HEK293 (cell line): ENCODE results near the gene ACSS1.

Experiments used
- CTCF ChIA-PET: fragments of 350-600 bp; formaldehyde crosslinking; extraction: SDS; loops from one replicate; lab custom pipeline; 2021; ENCODE audit warnings: antibody characterized with exemption; lab: Yijun Ruan, JAX
- POLR2A ChIA-PET: fragments of 300-600 bp; formaldehyde crosslinking; extraction: SDS; loops from one replicate; lab custom pipeline; 2020; ENCODE audit warnings: antibody characterized with exemption, inconsistent platforms; lab: Yijun Ruan, JAX
- H3K27ac ChIP-seq: fragments of 200-500 bp; sonication (Bioruptor generic); 2 replicates; pipeline ENCODE4 v1.5.1; 2014; ENCODE audit warnings: low read depth, low read length, control low read depth, inconsistent platforms; ENCODE audit errors: extremely low read depth
- H3K36me3 ChIP-seq, 2 experiments: fragments of 200-500 bp in 1 of 2; sonication (Bioruptor generic) in 1 of 2; 1 replicate in 1 of 2; 2 replicates in 1 of 2; pipeline ENCODE4 v1.5.1; 2014 to 2017; ENCODE audit warnings: inconsistent platforms in 2 of 2, low read length in 2 of 2; ENCODE audit not compliant: control insufficient read depth in 2 of 2, insufficient read depth in 1 of 2
- H3K4me1 ChIP-seq: fragments of 200-500 bp; sonication (Bioruptor generic); 2 replicates; pipeline ENCODE4 v1.5.1; 2014; ENCODE audit warnings: mild to moderate bottlenecking, low read length, inconsistent platforms; ENCODE audit not compliant: control insufficient read depth, insufficient read depth
- H3K4me3 ChIP-seq: 2 replicates; pipeline ENCODE4 v1.5.1; 2011; ENCODE audit warnings: low read depth, mild to moderate bottlenecking, control low read depth, low read length, moderate library complexity
- H3K9me3 ChIP-seq: fragments of 200-500 bp; sonication (Bioruptor generic); 2 replicates; pipeline ENCODE4 v1.5.1; 2014; ENCODE audit warnings: low read depth, low read length, inconsistent platforms; ENCODE audit not compliant: control insufficient read depth, insufficient read depth
- BCL11A ChIP-seq: fragments of 450-650 bp; formaldehyde crosslinking; IDR thresholded peaks from 2 replicates; pipeline ENCODE4 v1.5.1; 2016; ENCODE audit warnings: low read depth, missing biosample characterization, missing genetic modification characterization
- BCL6B ChIP-seq: fragments of 450-650 bp; formaldehyde crosslinking; IDR thresholded peaks from 2 replicates; pipeline ENCODE4 v1.5.1; 2017; ENCODE audit warnings: missing biosample characterization, missing genetic modification characterization
- GLIS1 ChIP-seq: fragments of 450-650 bp; formaldehyde crosslinking; IDR thresholded peaks from 2 replicates; pipeline ENCODE4 v1.5.1; 2016; ENCODE audit warnings: missing biosample characterization, missing genetic modification characterization
- GLIS2 ChIP-seq: fragments of 450-650 bp; formaldehyde crosslinking; IDR thresholded peaks from 2 replicates; pipeline ENCODE4 v1.5.1; 2016; ENCODE audit warnings: missing biosample characterization, missing genetic modification characterization
- HIC1 ChIP-seq: fragments of 450-650 bp; formaldehyde crosslinking; IDR thresholded peaks from 2 replicates; pipeline ENCODE4 v1.5.1; 2016; ENCODE audit warnings: missing biosample characterization, missing genetic modification characterization
- HOXA7 ChIP-seq: sonication (generic); formaldehyde crosslinking; IDR thresholded peaks from 2 replicates; pipeline ENCODE4 v1.8.1; 2022; ENCODE audit warnings: missing genetic modification reagents, borderline replicate concordance
- KLF17 ChIP-seq: fragments of 450-650 bp; formaldehyde crosslinking; IDR thresholded peaks from 2 replicates; pipeline ENCODE4 v1.5.1; 2016; ENCODE audit warnings: missing biosample characterization, missing genetic modification characterization
- MEIS1 ChIP-seq: sonication (generic); formaldehyde crosslinking; IDR thresholded peaks from 2 replicates; pipeline ENCODE4 v1.8.1; 2022; ENCODE audit warnings: missing genetic modification reagents, mild to moderate bottlenecking, borderline replicate concordance
- RBAK ChIP-seq: fragments of 450-650 bp; formaldehyde crosslinking; IDR thresholded peaks from 2 replicates; pipeline ENCODE4 v1.5.1; 2016; ENCODE audit warnings: missing biosample characterization, missing genetic modification characterization
- ZBTB20 ChIP-seq: fragments of 450-650 bp; formaldehyde crosslinking; IDR thresholded peaks from 2 replicates; pipeline ENCODE4 v1.5.1; 2016; ENCODE audit warnings: missing biosample characterization, missing genetic modification characterization
- ZBTB6 ChIP-seq: fragments of 450-650 bp; formaldehyde crosslinking; IDR thresholded peaks from 2 replicates; pipeline ENCODE4 v1.5.1; 2017; ENCODE audit warnings: missing biosample characterization, missing genetic modification characterization
- ZIC2 ChIP-seq: fragments of 450-650 bp; formaldehyde crosslinking; IDR thresholded peaks from 2 replicates; pipeline ENCODE4 v1.5.1; 2016; ENCODE audit warnings: missing biosample characterization, missing genetic modification characterization
- ZNF214 ChIP-seq: fragments of 450-650 bp; formaldehyde crosslinking; IDR thresholded peaks from 2 replicates; pipeline ENCODE4 v1.5.1; 2017; ENCODE audit warnings: missing biosample characterization, mild to moderate bottlenecking, missing genetic modification characterization, borderline replicate concordance
- ZNF221 ChIP-seq: fragments of 450-650 bp; formaldehyde crosslinking; IDR thresholded peaks from 2 replicates; pipeline ENCODE4 v1.5.1; 2017; ENCODE audit warnings: missing biosample characterization, missing genetic modification characterization, borderline replicate concordance
- ZNF324 ChIP-seq: fragments of 450-650 bp; formaldehyde crosslinking; IDR thresholded peaks from 2 replicates; pipeline ENCODE4 v1.5.1; 2016; ENCODE audit warnings: missing biosample characterization, missing genetic modification characterization
- ZNF521 ChIP-seq: fragments of 450-650 bp; formaldehyde crosslinking; IDR thresholded peaks from 2 replicates; pipeline ENCODE4 v1.5.1; 2017; ENCODE audit warnings: missing biosample characterization, mild to moderate bottlenecking, missing genetic modification characterization
- ZNF549 ChIP-seq: fragments of 450-650 bp; IDR thresholded peaks from 2 replicates; pipeline ENCODE4 v1.5.1; 2018; ENCODE audit warnings: missing biosample characterization, missing genetic modification characterization, mild to moderate bottlenecking, inconsistent platforms, moderate library complexity
- ZNF560 ChIP-seq: fragments of 450-650 bp; formaldehyde crosslinking; IDR thresholded peaks from 2 replicates; pipeline ENCODE4 v1.5.1; 2017; ENCODE audit warnings: missing biosample characterization, missing genetic modification characterization, borderline replicate concordance
- ZNF561 ChIP-seq: fragments of 450-650 bp; IDR thresholded peaks from 2 replicates; pipeline ENCODE4 v1.5.1; 2018; ENCODE audit warnings: missing biosample characterization, missing genetic modification characterization, borderline replicate concordance
- ZNF600 ChIP-seq: fragments of 450-650 bp; formaldehyde crosslinking; IDR thresholded peaks from 2 replicates; pipeline ENCODE4 v1.5.1; 2016; ENCODE audit warnings: missing biosample characterization, missing genetic modification characterization
- ZNF660 ChIP-seq: fragments of 450-650 bp; IDR thresholded peaks from 2 replicates; pipeline ENCODE4 v1.5.1; 2018; ENCODE audit warnings: missing biosample characterization, mild to moderate bottlenecking, missing genetic modification characterization
- ZNF664 ChIP-seq: fragments of 450-650 bp; formaldehyde crosslinking; IDR thresholded peaks from 2 replicates; pipeline ENCODE4 v1.5.1; 2016; ENCODE audit warnings: missing biosample characterization, missing genetic modification characterization
- ZNF670 ChIP-seq: fragments of 450-650 bp; formaldehyde crosslinking; IDR thresholded peaks from 2 replicates; pipeline ENCODE4 v1.5.1; 2016; ENCODE audit warnings: missing biosample characterization, missing genetic modification characterization, low read depth

Gene ACSS1

GRCh38 chr20:25057234-25058050 lies 497 bp downstream of the ACSS1 start (continued):
- TF ChIP-seq BCL11A (tag by site-specific recombination), result no peak
- peak; percentile 95 for TF ChIP-seq ZIC2 (tag by site-specific recombination)
- TF ChIP-seq MEIS1, result no peak
- TF ChIP-seq ZBTB20 (tag by site-specific recombination), result peak; percentile 99
- TF ChIP-seq ZNF560 (tag by site-specific recombination), result no peak
- no peak for TF ChIP-seq HIC1 (tag by site-specific recombination)
- TF ChIP-seq ZNF324 (tag by site-specific recombination), result no peak
- TF ChIP-seq ZNF600 (tag by site-specific recombination), result 0 out of 2 replicates have a peak, but pooled peaks have one; percentile 28
- TF ChIP-seq ZNF521, result no peak
- TF ChIP-seq GLIS1 (tag by site-specific recombination), result peak; percentile 24; the same call in 1 of the 2 replicates
- no peak for TF ChIP-seq ZNF660 (tag by site-specific recombination)
- no peak for TF ChIP-seq ZNF221 (tag by site-specific recombination)
- no peak for TF ChIP-seq BCL6B
- TF ChIP-seq GLIS2 (tag by site-specific recombination), result peak; percentile 85
- TF ChIP-seq KLF17 (tag by site-specific recombination), result peak; percentile 16; the same call in 1 of the 2 replicates
- 0 out of 2 replicates have a peak, but pooled peaks have one; percentile 31 for TF ChIP-seq ZNF561 (tag by site-specific recombination)

- H3K4me1 ChIP-seq, result peaks cover 6% of the 10 kb centered on the region
- TF ChIP-seq ZNF664 (tag by site-specific recombination) (no peak), ZNF549 (tag by site-specific recombination) (no peak), RBAK (tag by site-specific recombination) (no peak), ZNF670 (tag by site-specific recombination) (no peak), ZBTB6 (tag by site-specific recombination) (no peak), ZNF214 (tag by site-specific recombination) (no peak), GLIS2 (tag by site-specific recombination) (peak; percentile 81), HOXA7 (CRISPR knock-in tag) (no peak)
- TF ChIP-seq, all 188 proteins: peak for 1
- no peaks in the 10 kb centered on the region for H3K9me3 ChIP-seq
- no peaks in the 10 kb centered on the region for H3K36me3 ChIP-seq
- ChIA-PET POLR2A (interaction anchor here (0.6 kb wide), 1 partner anchor 522 kb away, joined by 3 read pairs; no protein-coding TSS in a partner anchor), CTCF (interaction anchor here (1.0 kb wide), 1 partner anchor 119 kb away, joined by 3 read pairs; no protein-coding TSS in a partner anchor)
- H3K4me3 ChIP-seq, result peak overlapping the region; percentile 38
- H3K27ac ChIP-seq, result peak overlapping the region; percentile 50; the same call in 1 of the 2 replicates
Measured at GRCh38 chr20:25056690-25057233, 1.2 kb downstream of the ACSS1 start.
